Suprapubic skin (tissue), 4 donors: ENCODE data around the gene SLC29A2.

Experiments
- CTCF ChIP-seq, 2 donors: fragments of 200-600 bp in 1 of 2; fragments of 450-650 bp in 1 of 2; sonication (generic) in 1 of 2; IDR thresholded peaks; one replicate each; pipeline ENCODE4 v1.5.1; 2016 to 2019; ENCODE audit warnings: antibody characterized with exemption in 2 of 2, mild to moderate bottlenecking in 1 of 2, moderate library complexity in 1 of 2
- POLR2A ChIP-seq, 2 donors: fragments of 450-650 bp; IDR thresholded peaks; one replicate each; pipeline ENCODE4 v1.6.1; 2017; ENCODE audit warnings: antibody characterized with exemption in 2 of 2, mild to moderate bottlenecking in 2 of 2, moderate library complexity in 2 of 2
- POLR2AphosphoS5 ChIP-seq, 3 donors: sonication (generic); formaldehyde crosslinking; IDR thresholded peaks; one replicate each; pipeline ENCODE4 v1.6.1; 2017; ENCODE audit warnings: antibody characterized with exemption in 3 of 3

GRCh38 chr11:66322732-66323427, 48.7 kb downstream of the SLC29A2 start:
- TF ChIP-seq CTCF (IDR thresholded peaks at IDR 0.05) (no peak), POLR2A (IDR thresholded peaks at IDR 0.05) (no peak), POLR2AphosphoS5 (IDR thresholded peaks at IDR 0.05) (peak in 1 of 3 donors; percentile 8)
